Cortex of kidney (tissue), 1 donor: ENCODE measurements around the gene TMEM163.

Experiments
- DNase-seq: peaks from one replicate; lab custom pipeline; 2025; lab: John Stamatoyannopoulos, UW

TMEM163 gene

DNA sequence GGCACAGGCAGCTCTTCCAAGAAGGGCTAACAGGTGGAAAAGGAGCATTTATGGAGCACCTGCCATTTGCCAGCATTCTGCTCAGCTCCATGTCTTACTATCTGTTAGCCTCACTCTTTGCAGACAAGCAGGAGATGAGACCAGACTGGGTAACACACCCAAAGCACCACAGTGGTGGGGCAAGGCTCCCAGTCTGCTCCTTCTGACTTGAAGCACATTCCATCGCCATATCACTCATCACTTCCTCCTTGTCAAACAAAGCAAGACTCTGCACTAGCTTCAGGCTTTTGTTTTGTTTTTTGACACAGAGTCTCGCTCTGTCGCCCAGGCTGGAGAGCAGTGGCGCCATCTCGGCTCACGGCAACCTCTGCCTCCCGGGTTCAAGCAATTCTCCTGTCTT is 282.1 kb downstream of the TMEM163 start:
- no peak for DNase-seq

- no peak for DNase-seq
Measured at GRCh38 chr2:134435936-134436335, 282.9 kb downstream of the TMEM163 start.

GRCh38 chr2:134435505-134435904 is 283.3 kb downstream of the TMEM163 start:
- no peak for DNase-seq

DNA sequence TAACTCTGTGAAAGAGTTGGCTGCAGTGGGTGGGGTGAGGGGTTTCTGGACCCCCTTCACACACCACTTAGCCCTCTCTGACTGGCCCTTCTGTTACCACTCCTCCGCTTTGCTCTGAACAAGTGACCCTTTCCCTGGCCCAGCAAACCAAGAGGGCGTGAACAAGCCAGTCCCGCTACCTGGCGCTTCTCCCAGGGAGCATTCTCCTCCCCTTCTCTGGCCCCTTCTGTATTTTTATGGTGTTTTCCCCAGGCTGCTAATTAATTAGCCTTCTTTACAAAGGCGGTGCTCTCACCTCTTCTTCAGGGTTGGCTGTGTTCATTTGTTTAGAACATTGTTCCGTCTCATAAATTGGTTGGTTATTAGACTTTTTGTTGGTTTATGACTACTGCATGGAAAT is 284.8 kb downstream of the TMEM163 start:
- no peak for DNase-seq

GRCh38 chr2:134433469-134433868 is 285.3 kb downstream of the TMEM163 start:
- no peak for DNase-seq

GRCh38 chr2:134432435-134432883 is 286.3 kb downstream of the TMEM163 start:
- DNase-seq, result no peak

GRCh38 chr2:134431838-134432434 is 286.9 kb downstream of the TMEM163 start:
- DNase-seq, result no peak

GRCh38 chr2:134429886-134430285 is 288.9 kb downstream of the TMEM163 start:
- no peak for DNase-seq

- DNase-seq, result no peak
Measured at GRCh38 chr2:134426721-134427120, 292.1 kb downstream of the TMEM163 start.

GRCh38 chr2:134425724-134426496 is 292.9 kb downstream of the TMEM163 start:
- no peak for DNase-seq

DNA sequence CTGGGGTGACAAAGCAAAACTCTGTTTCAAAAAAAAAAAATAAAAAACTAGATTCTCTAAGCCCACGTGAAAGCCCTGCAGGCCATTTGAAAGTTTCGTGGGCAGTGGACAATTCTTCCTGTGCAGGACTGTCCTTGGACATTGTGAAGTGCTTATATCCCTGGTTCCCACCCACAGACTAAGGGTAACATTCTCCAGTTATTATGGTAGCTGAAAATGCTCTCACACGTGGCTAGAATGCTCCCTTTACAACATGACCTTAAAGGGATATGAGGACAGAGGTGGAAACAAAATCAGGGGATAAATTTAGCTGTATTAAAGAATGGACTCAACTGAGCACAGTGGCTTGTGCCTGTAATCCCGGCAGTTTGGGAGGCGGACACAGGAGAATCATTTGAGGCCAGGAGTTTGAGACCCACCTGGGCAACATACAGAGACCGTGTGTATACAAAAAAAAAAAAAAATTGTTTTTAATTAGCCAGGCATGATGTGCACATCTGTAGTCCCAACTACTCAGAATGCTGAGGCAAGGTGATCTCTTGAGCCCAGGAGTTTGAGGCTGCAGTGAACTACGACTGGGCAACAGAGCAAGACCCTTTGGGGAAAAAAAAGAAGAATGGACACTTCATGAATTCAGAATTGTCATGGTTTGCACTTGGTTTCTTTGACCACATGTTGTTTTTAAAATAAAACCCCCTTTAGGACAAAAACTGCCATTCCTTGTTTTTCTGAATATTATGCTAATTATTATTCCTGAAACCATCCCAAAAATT is 297.1 kb downstream of the TMEM163 start:
- no peak for DNase-seq

GRCh38 chr2:134420920-134421319 is 297.9 kb downstream of the TMEM163 start:
- DNase-seq, result no peak

DNA sequence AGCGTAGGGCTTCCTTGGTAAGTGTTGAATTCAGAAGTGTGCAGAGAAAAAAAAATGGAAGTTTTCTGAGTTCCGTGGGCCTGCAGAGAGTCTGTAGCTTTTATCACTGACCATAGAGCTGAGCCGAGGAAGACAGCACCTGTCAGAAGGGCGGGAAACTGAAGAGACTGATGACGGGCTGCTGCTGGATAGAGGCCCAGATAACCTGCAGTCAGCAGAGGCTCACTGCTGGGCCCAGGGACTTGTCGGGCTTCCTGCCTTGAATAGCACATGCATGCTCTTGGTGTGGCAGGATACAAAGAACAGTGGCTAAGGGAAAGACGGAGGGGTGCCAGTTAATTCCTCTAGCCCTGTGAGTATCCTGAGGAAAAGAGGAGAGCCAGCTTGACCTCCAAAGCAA is 298.5 kb downstream of the TMEM163 start:
- no peak for DNase-seq

- DNase-seq, result no peak
Measured at GRCh38 chr2:134417968-134418582, 300.7 kb downstream of the TMEM163 start.

DNA sequence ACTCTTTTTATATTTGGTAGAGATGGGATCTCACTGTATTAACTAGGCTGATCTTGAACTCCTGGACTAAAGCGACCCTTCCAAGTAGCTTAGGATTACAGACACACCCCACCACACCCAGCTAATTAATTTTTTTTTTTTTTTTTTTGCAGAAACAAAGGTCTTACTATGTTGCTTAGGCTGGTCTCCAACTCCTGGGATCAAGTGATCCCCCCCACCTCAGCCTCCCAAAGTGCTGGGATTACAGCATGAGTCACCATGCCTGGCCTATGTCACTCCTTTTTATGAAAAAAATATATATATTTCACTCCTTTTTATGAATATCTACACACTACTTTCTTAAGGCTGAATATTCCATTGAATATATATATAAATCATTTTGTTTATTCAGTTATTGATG is 302.2 kb downstream of the TMEM163 start:
- DNase-seq, result no peak

GRCh38 chr2:134416018-134416417 is 302.8 kb downstream of the TMEM163 start:
- no peak for DNase-seq

- no peak for DNase-seq
Measured at GRCh38 chr2:134413912-134414311, 304.9 kb downstream of the TMEM163 start.

DNA sequence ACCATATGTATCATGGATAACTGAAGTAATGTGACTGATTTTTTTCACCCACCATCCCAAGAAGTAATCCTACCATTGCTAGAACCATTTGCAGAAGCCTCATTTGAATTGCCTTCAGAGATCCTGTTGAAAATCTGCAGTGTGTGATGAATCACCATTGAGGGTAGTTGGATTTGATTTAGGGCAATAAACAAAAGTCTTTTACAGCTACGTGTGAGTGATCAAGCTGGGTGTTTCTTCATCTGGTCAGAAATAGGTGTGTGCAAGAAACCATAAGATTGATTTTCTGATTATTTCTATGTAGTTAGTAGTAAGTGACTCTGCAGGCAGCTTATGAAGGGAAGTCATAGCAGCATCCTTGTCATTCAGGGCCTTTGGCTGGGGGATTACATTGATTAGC is 305.4 kb downstream of the TMEM163 start:
- DNase-seq, result no peak

GRCh38 chr2:134412639-134412999 is 306.2 kb downstream of the TMEM163 start:
- no peak for DNase-seq

DNA sequence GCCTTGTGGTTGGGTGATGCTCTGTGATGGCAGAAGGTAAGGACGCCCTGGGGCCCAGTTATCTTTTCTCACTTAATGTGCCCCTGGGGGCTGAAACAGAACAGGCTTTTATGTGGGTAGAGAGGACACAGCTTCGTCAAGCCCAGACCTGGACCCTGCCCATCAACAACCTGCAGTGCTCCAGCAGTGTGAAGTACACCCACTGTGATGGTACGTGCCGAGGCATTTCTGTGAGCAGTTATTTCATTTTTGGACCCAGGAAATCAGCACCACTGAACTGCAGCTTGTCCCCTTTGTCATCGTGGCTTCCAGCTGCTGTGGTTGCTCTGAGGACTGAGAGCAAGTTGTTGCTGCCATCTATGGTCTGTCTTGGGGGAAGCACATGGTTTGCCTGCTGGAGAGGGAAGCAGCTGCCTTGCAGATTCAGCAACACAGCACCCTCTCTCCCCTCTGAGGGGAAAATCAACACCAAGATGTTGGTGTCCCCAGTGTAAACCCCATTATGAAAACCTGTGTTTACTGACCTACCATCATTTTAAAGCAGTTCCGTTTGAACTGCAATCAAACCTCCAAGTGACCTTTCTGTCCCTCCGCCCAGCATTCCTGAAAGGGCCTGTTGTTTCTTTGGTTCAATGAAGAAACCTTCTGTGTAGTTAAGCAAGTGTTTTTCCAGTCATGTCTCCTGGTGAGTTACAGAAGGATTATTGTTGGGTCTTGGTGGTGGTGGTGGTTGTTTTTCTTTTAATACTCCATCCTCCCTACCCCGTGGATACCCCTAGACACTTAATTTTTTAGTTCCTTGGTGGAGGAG is 306.8 kb downstream of the TMEM163 start:
- no peak for DNase-seq

DNA sequence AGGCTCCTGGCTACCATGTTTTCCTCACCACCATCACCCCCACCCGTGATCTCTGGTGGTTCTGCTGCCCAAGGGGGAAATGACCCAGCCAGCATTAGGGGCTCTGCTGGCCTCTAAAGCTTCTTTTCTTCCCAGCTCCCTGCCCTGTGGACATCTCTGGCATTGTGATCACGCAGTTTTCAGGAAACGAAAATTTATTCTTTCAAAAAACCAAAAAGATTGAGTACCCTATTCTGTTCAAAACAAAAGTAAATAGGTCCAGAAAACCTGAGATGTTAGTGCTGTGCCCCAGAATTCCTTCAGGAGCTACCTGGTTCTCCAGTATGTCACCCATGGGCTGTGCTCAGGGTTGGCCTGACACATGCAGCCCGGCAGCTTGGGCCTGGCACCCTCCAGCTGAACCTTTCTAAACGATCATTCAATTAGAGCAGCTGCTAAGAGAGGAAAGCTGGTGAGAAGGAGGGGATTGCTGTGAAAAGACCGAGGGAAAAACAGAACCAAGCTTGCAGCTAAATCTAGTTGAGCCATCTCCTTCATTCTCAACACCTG is 307.4 kb downstream of the TMEM163 start:
- DNase-seq, result no peak
